GM19463 (cell line): ENCODE measurements around the gene RNF144A.

Experiments
- ATAC-seq: cut with Tn5 transposase; IDR thresholded peaks from one replicate; pipeline ENCODE4 v1.9.1; 2021; ENCODE audit warnings: mild to moderate bottlenecking, moderate library complexity; ENCODE audit not compliant: unreplicated experiment

RNF144A gene

GRCh38 chr2:7035884-7036283 is 118.7 kb downstream of the RNF144A start:
- no peak for ATAC-seq

- peak; percentile 96 for ATAC-seq
These were observed 120.4 kb downstream of the RNF144A start for GRCh38 chr2:7037340-7038333.

GRCh38 chr2:7040547-7040946 is 123.3 kb downstream of the RNF144A start:
- ATAC-seq = no peak

GRCh38 chr2:7041421-7041820 is 124.2 kb downstream of the RNF144A start:
- no peak for ATAC-seq

- ATAC-seq = no peak
These were observed 126.5 kb downstream of the RNF144A start for GRCh38 chr2:7043690-7044089.

GRCh38 chr2:7044253-7045250 is 127.3 kb downstream of the RNF144A start:
- ATAC-seq = peak; percentile 87

GRCh38 chr2:7045601-7046590 is 128.7 kb downstream of the RNF144A start:
- ATAC-seq = no peak

GRCh38 chr2:7047661-7048060 is 130.4 kb downstream of the RNF144A start:
- ATAC-seq = no peak

GRCh38 chr2:7048762-7049294 is 131.6 kb downstream of the RNF144A start:
- ATAC-seq = no peak

- peak; percentile 82 for ATAC-seq
These were observed 135.2 kb downstream of the RNF144A start for GRCh38 chr2:7052404-7052803.

GRCh38 chr2:7053650-7054265 is 136.5 kb downstream of the RNF144A start:
- ATAC-seq = no peak

GRCh38 chr2:7057865-7058400 is 140.7 kb downstream of the RNF144A start:
- ATAC-seq = peak; percentile 59

- no peak for ATAC-seq
These were observed 142.9 kb downstream of the RNF144A start for GRCh38 chr2:7060156-7060555.

- no peak for ATAC-seq
These were observed 143.6 kb downstream of the RNF144A start for GRCh38 chr2:7060631-7061449.

GRCh38 chr2:7061450-7061789 is 144.2 kb downstream of the RNF144A start:
- no peak for ATAC-seq

- ATAC-seq = no peak
These were observed 144.7 kb downstream of the RNF144A start for GRCh38 chr2:7061921-7062320.

- no peak for ATAC-seq
These were observed 146.6 kb downstream of the RNF144A start for GRCh38 chr2:7063789-7064188.

- no peak for ATAC-seq
These were observed 151.2 kb downstream of the RNF144A start for GRCh38 chr2:7068457-7068856.
